Measurements from ENCODE around the gene CAMKK1.

The CAMKK1 gene

GRCh38 chr17:3893003-3893719 is at the start of gene CAMKK1:
Gene CAMKK1 (minus strand): TSS chr17:3893053. CDS start chr17:3885687, 7,366 bp downstream.
- DNase-seq (ENCODE audit: low spot score), result peak; percentile 84

- no peak for DNase-seq (ENCODE audit: low spot score)
Measured at GRCh38 chr17:3940965-3941698, 48.3 kb upstream of the CAMKK1 start.

- DNase-seq (ENCODE audit: low spot score), result no peak
Measured at GRCh38 chr17:3937359-3937758, 44.5 kb upstream of the CAMKK1 start.

GRCh38 chr17:3935825-3936355 is 43.0 kb upstream of the CAMKK1 start:
- DNase-seq (ENCODE audit: low spot score), result peak; percentile 55

GRCh38 chr17:3935140-3935542 is 42.3 kb upstream of the CAMKK1 start:
- peak; percentile 17 for DNase-seq (ENCODE audit: low spot score)

- DNase-seq (ENCODE audit: low spot score), result no peak
Measured at GRCh38 chr17:3929764-3930163, 36.9 kb upstream of the CAMKK1 start.

- DNase-seq (ENCODE audit: low spot score), result no peak
Measured at GRCh38 chr17:3929181-3929580, 36.3 kb upstream of the CAMKK1 start.

- DNase-seq (ENCODE audit: low spot score), result no peak
Measured at GRCh38 chr17:3928406-3928805, 35.6 kb upstream of the CAMKK1 start.

GRCh38 chr17:3927628-3928340 is 34.9 kb upstream of the CAMKK1 start:
- no peak for DNase-seq (ENCODE audit: low spot score)

GRCh38 chr17:3926860-3927627 is 34.2 kb upstream of the CAMKK1 start:
- DNase-seq (ENCODE audit: low spot score), result no peak

- DNase-seq (ENCODE audit: low spot score), result no peak
Measured at GRCh38 chr17:3925684-3926485, 33.0 kb upstream of the CAMKK1 start.

GRCh38 chr17:3924512-3925350 is 31.9 kb upstream of the CAMKK1 start:
- DNase-seq (ENCODE audit: low spot score), result no peak

GRCh38 chr17:3923466-3924190 is 30.8 kb upstream of the CAMKK1 start:
- DNase-seq (ENCODE audit: low spot score), result no peak

- DNase-seq (ENCODE audit: low spot score), result no peak
Measured at GRCh38 chr17:3922765-3923164, 29.9 kb upstream of the CAMKK1 start.

GRCh38 chr17:3921502-3922319 is 28.9 kb upstream of the CAMKK1 start:
- no peak for DNase-seq (ENCODE audit: low spot score)

- DNase-seq (ENCODE audit: low spot score), result no peak
Measured at GRCh38 chr17:3921006-3921405, 28.2 kb upstream of the CAMKK1 start.

- no peak for DNase-seq (ENCODE audit: low spot score)
Measured at GRCh38 chr17:3919123-3919624, 26.3 kb upstream of the CAMKK1 start.
